ENCODE measurements around the gene AGR2.

- TF ChIP-seq EZH2phosphoT487 (IDR thresholded peaks at IDR 0.05; ENCODE audit: borderline replicate concordance, low read length) (no peak), CTCF (conservative IDR thresholded peaks at IDR 0.05; ENCODE audit: low read depth, low read length) (no peak), EZH2 (IDR thresholded peaks at IDR 0.05; ENCODE audit: low read length, unreplicated experiment) (no peak)
Measured at GRCh38 chr7:16743236-16743635, 61.6 kb downstream of the AGR2 start.
